D721Med (cell line): ENCODE results near the gene CTSH.

Source experiments
- DNase-seq: peaks from one replicate; pipeline ENCODE4 v3.0.0; 2011; ENCODE audit warnings: low spot score; ENCODE audit not compliant: insufficient read length
- FAIRE-seq: peaks from 2 replicates; lab custom pipeline; 2011; peaks lifted over from hg19 to GRCh38; lab: Jason Lieb, UNC
- CTCF ChIP-seq: IDR thresholded peaks from 2 replicates; pipeline ENCODE4 v1.5.1; 2012; ENCODE audit warnings: mild to moderate bottlenecking, control low read depth; ENCODE audit not compliant: insufficient read depth; ENCODE audit errors: missing control alignments

CTSH gene

GRCh38 chr15:78990278-78990677 lies 45.4 kb upstream of the CTSH start:
- FAIRE-seq (no peak), DNase-seq (no peak)
- TF ChIP-seq CTCF, result no peak

- TF ChIP-seq CTCF, result no peak
- DNase-seq (no peak), FAIRE-seq (no peak)
Measured at GRCh38 chr15:78989701-78990240, 44.9 kb upstream of the CTSH start.

GRCh38 chr15:78988361-78988911 lies 43.6 kb upstream of the CTSH start:
- no peak for DNase-seq
- no peak for FAIRE-seq
- TF ChIP-seq CTCF, result no peak

- no peak for TF ChIP-seq CTCF
- FAIRE-seq (no peak), DNase-seq (no peak)
Measured at GRCh38 chr15:78987556-78988360, 42.9 kb upstream of the CTSH start.

- DNase-seq (no peak), FAIRE-seq (no peak)
- TF ChIP-seq CTCF, result no peak
Measured at GRCh38 chr15:78985859-78986475, 41.1 kb upstream of the CTSH start.

GRCh38 chr15:78984041-78984440 lies 39.2 kb upstream of the CTSH start:
- FAIRE-seq, result no peak
- TF ChIP-seq CTCF, result no peak
- DNase-seq, result no peak
